Gastroesophageal sphincter (tissue), 3 donors: ENCODE data around the gene THAP9.

ENCODE experiments used
- EP300 ChIP-seq: sonication (generic); formaldehyde crosslinking; IDR thresholded peaks from one replicate; pipeline ENCODE4 v1.6.1; 2017; ENCODE audit warnings: antibody characterized with exemption, mild to moderate bottlenecking
- POLR2A ChIP-seq, 2 donors: fragments of 450-650 bp; IDR thresholded peaks; one replicate each; pipeline ENCODE4 v1.6.1; 2017; ENCODE audit warnings: antibody characterized with exemption in 2 of 2, mild to moderate bottlenecking in 2 of 2, moderate library complexity in 1 of 2
- POLR2AphosphoS5 ChIP-seq: sonication (generic); formaldehyde crosslinking; IDR thresholded peaks from one replicate; pipeline ENCODE4 v1.6.1; 2017; ENCODE audit warnings: antibody characterized with exemption
- TF ChIP-seq, protein P1 (sequence below), 4 experiments: fragments of 200-600 bp in 2 of 4; fragments of 450-650 bp in 2 of 4; sonication (generic) in 1 of 4; IDR thresholded peaks; one replicate each; pipeline ENCODE4 v1.5.1; 2017 to 2019; ENCODE audit warnings: antibody characterized with exemption in 4 of 4, mild to moderate bottlenecking in 2 of 4, moderate library complexity in 2 of 4

DNA sequence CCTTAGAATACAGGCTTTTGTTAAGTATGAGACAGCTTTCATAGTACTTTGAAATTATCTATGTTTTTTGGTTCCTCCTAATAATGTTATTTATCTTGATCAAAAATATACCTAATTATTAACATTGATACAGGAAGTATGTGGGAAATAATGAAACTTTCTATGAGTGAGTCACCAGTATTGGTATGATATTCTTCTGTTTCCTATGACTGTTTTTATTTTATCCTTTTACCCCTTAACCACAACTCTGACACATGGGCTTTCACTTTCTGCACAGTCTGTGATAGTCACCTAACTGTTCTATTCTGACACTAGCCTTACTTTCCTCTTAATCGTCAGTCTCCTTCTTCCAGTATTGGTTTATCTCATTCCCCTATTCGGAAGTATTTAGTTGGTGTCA is 4.7 kb downstream of the THAP9 start:
- TF ChIP-seq, protein P1, sequence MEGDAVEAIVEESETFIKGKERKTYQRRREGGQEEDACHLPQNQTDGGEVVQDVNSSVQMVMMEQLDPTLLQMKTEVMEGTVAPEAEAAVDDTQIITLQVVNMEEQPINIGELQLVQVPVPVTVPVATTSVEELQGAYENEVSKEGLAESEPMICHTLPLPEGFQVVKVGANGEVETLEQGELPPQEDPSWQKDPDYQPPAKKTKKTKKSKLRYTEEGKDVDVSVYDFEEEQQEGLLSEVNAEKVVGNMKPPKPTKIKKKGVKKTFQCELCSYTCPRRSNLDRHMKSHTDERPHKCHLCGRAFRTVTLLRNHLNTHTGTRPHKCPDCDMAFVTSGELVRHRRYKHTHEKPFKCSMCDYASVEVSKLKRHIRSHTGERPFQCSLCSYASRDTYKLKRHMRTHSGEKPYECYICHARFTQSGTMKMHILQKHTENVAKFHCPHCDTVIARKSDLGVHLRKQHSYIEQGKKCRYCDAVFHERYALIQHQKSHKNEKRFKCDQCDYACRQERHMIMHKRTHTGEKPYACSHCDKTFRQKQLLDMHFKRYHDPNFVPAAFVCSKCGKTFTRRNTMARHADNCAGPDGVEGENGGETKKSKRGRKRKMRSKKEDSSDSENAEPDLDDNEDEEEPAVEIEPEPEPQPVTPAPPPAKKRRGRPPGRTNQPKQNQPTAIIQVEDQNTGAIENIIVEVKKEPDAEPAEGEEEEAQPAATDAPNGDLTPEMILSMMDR (IDR thresholded peaks at IDR 0.05) = no peak
- TF ChIP-seq POLR2A (IDR thresholded peaks at IDR 0.05) (no peak), EP300 (no peak), POLR2AphosphoS5 (no peak)
